Measurements from ENCODE around the gene DONSON.

The DONSON gene

GRCh38 chr21:33540711-33541104, 47.8 kb downstream of the DONSON start:
- no peak for DNase-seq

- no peak for DNase-seq
These were observed 48.9 kb downstream of the DONSON start for GRCh38 chr21:33539616-33540015.

- no peak for DNase-seq
These were observed 51.3 kb downstream of the DONSON start for GRCh38 chr21:33537212-33537611.

- no peak for DNase-seq
These were observed 57.5 kb downstream of the DONSON start for GRCh38 chr21:33531007-33531406.
